ENCODE data around the gene MTPN. TPM values are rescaled to one million over a fixed set of nuclear protein-coding genes. Genes with fewer than 3 reads are reported as not detected.

Gene MTPN
- total RNA-seq, 1 donor from 2014 or later, result 114 TPM

- no peaks in the 10 kb centered on the region for H3K9me3 Mint-ChIP-seq
- no peaks in the 10 kb centered on the region for H3K36me3 Mint-ChIP-seq (ENCODE audit: low read depth)
- H3K4me3 Mint-ChIP-seq, result peak overlapping the region; percentile 47
- no peak for TF ChIP-seq CTCF (conservative IDR thresholded peaks at IDR 0.05)
- DNase-seq (ENCODE audit: low read depth, low spot score), result no peak
- no peak overlapping the region for H3K27ac Mint-ChIP-seq (ENCODE audit: unreplicated experiment)
- H3K4me1 Mint-ChIP-seq, result peaks cover 21% of the 10 kb centered on the region
- H3K27me3 Mint-ChIP-seq (ENCODE audit: low read depth), result peaks cover 8% of the 10 kb centered on the region
Measured at GRCh38 chr7:135978624-135979023, 1.5 kb upstream of the MTPN start.

GRCh38 chr7:135977742-135978066 is 545 bp upstream of the MTPN start:
- no peaks in the 10 kb centered on the region for H3K9me3 Mint-ChIP-seq
- H3K36me3 Mint-ChIP-seq (ENCODE audit: low read depth), result no peaks in the 10 kb centered on the region
- peaks cover 6% of the 10 kb centered on the region for H3K27me3 Mint-ChIP-seq (ENCODE audit: low read depth)
- no peak for DNase-seq (ENCODE audit: low read depth, low spot score)
- peak overlapping the region; percentile 97 for H3K4me3 Mint-ChIP-seq
- H3K4me1 Mint-ChIP-seq, result peaks cover 23% of the 10 kb centered on the region
- TF ChIP-seq CTCF (conservative IDR thresholded peaks at IDR 0.05), result no peak
- no peak overlapping the region for H3K27ac Mint-ChIP-seq (ENCODE audit: unreplicated experiment)

- no peaks in the 10 kb centered on the region for H3K36me3 Mint-ChIP-seq (ENCODE audit: low read depth)
- peak overlapping the region; percentile 97 for H3K4me3 Mint-ChIP-seq
- H3K4me1 Mint-ChIP-seq, result peaks cover 27% of the 10 kb centered on the region
- H3K27me3 Mint-ChIP-seq (ENCODE audit: low read depth), result no peaks in the 10 kb centered on the region
- no peaks in the 10 kb centered on the region for H3K9me3 Mint-ChIP-seq
- H3K27ac Mint-ChIP-seq (ENCODE audit: unreplicated experiment), result peak overlapping the region; percentile 94
- TF ChIP-seq CTCF (conservative IDR thresholded peaks at IDR 0.05), result no peak
- DNase-seq (ENCODE audit: low read depth, low spot score), result no peak
Measured at GRCh38 chr7:135976312-135977006, 700 bp downstream of the MTPN start.

GRCh38 chr7:135975166-135975565 is 2.0 kb downstream of the MTPN start:
- no peak for TF ChIP-seq CTCF (conservative IDR thresholded peaks at IDR 0.05)
- Mint-ChIP-seq H3K27ac (ENCODE audit: unreplicated experiment) (no peak overlapping the region), H3K4me3 (peak overlapping the region; percentile 97), H3K9me3 (no peaks in the 10 kb centered on the region), H3K36me3 (ENCODE audit: low read depth) (no peaks in the 10 kb centered on the region), H3K4me1 (peaks cover 27% of the 10 kb centered on the region), H3K27me3 (ENCODE audit: low read depth) (no peaks in the 10 kb centered on the region)
- DNase-seq (ENCODE audit: low read depth, low spot score), result no peak

GRCh38 chr7:135974667-135975066 is 2.5 kb downstream of the MTPN start:
- Mint-ChIP-seq H3K27me3 (ENCODE audit: low read depth) (no peaks in the 10 kb centered on the region), H3K36me3 (ENCODE audit: low read depth) (peaks cover 4% of the 10 kb centered on the region), H3K4me3 (peak overlapping the region; percentile 79), H3K9me3 (no peaks in the 10 kb centered on the region), H3K27ac (ENCODE audit: unreplicated experiment) (no peak overlapping the region), H3K4me1 (peaks cover 27% of the 10 kb centered on the region)
- DNase-seq (ENCODE audit: low read depth, low spot score), result no peak
- no peak for TF ChIP-seq CTCF (conservative IDR thresholded peaks at IDR 0.05)
